Activated CD4-positive, alpha-beta memory T cell treated with anti-CD3 and anti-CD28 coated beads, Interleukin-2, amount 10 ng/mL, durations not matched to agents 7 days and 5 days (primary cell): ENCODE results near the gene DNAJB4. TPM values are rescaled to one million over a fixed set of nuclear protein-coding genes. Genes with fewer than 3 reads are reported as not detected.

Experiments
- CTCF ChIA-PET: fragments of 350-600 bp; sonication (Branson Sonifier 250); formaldehyde crosslinking; loops from one replicate; lab custom pipeline; 2021; ENCODE audit warnings: antibody characterized with exemption, inconsistent platforms; lab: Charles Lee
- POLR2A ChIA-PET: fragments of 350-600 bp; sonication (Branson Sonifier 250); formaldehyde crosslinking; loops from one replicate; lab custom pipeline; 2021; ENCODE audit warnings: antibody characterized with exemption; lab: Charles Lee
- DNase-seq: peaks from one replicate; pipeline ENCODE4 v3.0.0-alpha.2; 2020
- H3K27ac Mint-ChIP-seq: one replicate; pipeline ENCODE4 v1.8.0; 2021; ENCODE audit warnings: mild to moderate bottlenecking, mixed read lengths
- H3K27me3 Mint-ChIP-seq: one replicate; pipeline ENCODE4 v1.8.0; 2021; ENCODE audit warnings: mixed read lengths
- H3K36me3 Mint-ChIP-seq: one replicate; pipeline ENCODE4 v1.8.0; 2021; ENCODE audit warnings: low read depth, mixed read lengths
- H3K4me1 Mint-ChIP-seq: one replicate; pipeline ENCODE4 v1.8.0; 2021; ENCODE audit warnings: mixed read lengths
- H3K4me3 Mint-ChIP-seq: one replicate; pipeline ENCODE4 v1.8.0; 2021; ENCODE audit warnings: mild to moderate bottlenecking, mixed read lengths
- H3K9me3 Mint-ChIP-seq: one replicate; pipeline ENCODE4 v1.8.0; 2021; ENCODE audit warnings: mixed read lengths
- total RNA-seq, 2 experiments: library from RNA; stranded (reverse); gene quantifications; one replicate each; pipeline ENCODE4 v1.2.3, GENCODE V29; 2021

Gene DNAJB4
- total RNA-seq, 2 experiments from 2014 or later, result 12.9 to 16.2 TPM

- H3K36me3 Mint-ChIP-seq, result no peaks in the 10 kb centered on the region
- ChIA-PET CTCF (interaction anchor here (0.7 kb wide), 1 partner anchor 66 kb away, joined by 3 read pairs; the partner anchor contains the start of gene FUBP1), POLR2A (interaction anchor here (4.0 kb wide), 1 partner anchor 40 kb away, joined by 18 read pairs; the partner anchor contains the start of gene DNAJB4)
- no peaks in the 10 kb centered on the region for H3K9me3 Mint-ChIP-seq
- H3K27ac Mint-ChIP-seq, result no peak overlapping the region
- H3K4me3 Mint-ChIP-seq, result peak overlapping the region; percentile 70
- H3K27me3 Mint-ChIP-seq, result peaks cover 42% of the 10 kb centered on the region
- peaks cover 28% of the 10 kb centered on the region for H3K4me1 Mint-ChIP-seq
- no peak for DNase-seq
Observed at GRCh38 chr1:78044796-78045562, 40.2 kb downstream of the DNAJB4 start.

GRCh38 chr1:78045563-78045925 lies 40.8 kb downstream of the DNAJB4 start:
- CTCF ChIA-PET, result interaction anchor here (0.7 kb wide), 1 partner anchor 67 kb away, joined by 3 read pairs; the partner anchor contains the start of gene FUBP1

DNA sequence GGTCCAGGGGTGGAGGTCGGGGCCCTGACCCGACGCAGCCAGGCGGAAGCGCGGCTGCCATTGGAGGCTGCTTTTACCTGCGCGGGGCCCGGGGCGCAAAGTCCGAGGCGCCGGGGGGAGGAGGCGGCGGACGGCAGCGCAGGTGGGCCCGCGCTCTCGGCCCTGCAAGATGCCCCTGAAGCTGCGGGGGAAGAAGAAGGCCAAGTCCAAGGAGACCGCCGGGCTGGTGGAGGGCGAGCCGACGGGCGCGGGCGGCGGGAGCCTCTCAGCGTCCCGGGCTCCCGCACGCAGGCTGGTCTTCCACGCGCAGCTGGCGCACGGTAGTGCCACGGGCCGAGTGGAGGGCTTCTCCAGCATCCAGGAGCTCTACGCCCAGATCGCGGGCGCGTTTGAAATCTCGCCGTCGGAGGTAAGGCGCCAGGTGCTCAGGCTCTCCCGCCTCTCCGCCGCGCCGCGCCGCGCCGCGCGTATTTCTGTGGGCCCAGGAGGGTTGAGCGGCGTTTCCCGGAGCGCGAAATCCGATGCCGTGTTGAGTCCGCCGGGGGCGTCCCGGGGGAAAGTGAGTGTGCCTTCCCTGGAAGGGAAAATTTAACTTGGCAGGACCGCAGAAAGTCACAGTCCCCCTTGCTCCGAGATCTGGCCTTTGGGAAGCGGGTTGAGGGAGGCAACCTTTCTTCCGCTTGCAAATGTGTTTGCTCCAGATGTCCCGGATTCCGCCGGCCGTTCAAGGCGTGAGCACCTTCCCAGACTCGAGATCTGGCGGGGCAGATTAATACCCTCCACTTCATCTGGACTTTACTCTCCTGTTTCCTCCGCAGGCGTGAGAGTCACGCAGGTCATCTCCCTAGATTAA lies 41.4 kb downstream of the DNAJB4 start, which contains the start of gene GIPC2:
TSS of gene GIPC2 (plus strand) at position 41 of the 853 bp plus-strand sequence. CDS start at position 170, 129 bp downstream.
- no peak for DNase-seq
- Mint-ChIP-seq H3K4me3 (peak within 1 kb of the TSS; percentile 70), H3K9me3 (no peaks in the 10 kb centered on the region), H3K27ac (no peak within 1 kb of the TSS), H3K36me3 (no peaks in the 10 kb centered on the region), H3K27me3 (peaks cover 42% of the 10 kb centered on the region), H3K4me1 (peaks cover 22% of the 10 kb centered on the region)
- ChIA-PET POLR2A (interaction anchor here (0.6 to 4.0 kb wide), 3 partner anchors 41 to 455 kb away, joined by 3 to 18 read pairs (median 3); partner anchors contain the start of genes DNAJB4 and FUBP1), CTCF (interaction anchor here (1.4 kb wide), 1 partner anchor 68 kb away, joined by 5 read pairs; no protein-coding TSS in a partner anchor)

More at GRCh38 chr1:78045563-78045925, 40.8 kb downstream of the DNAJB4 start:
- Mint-ChIP-seq H3K36me3 (no peaks in the 10 kb centered on the region), H3K27ac (no peak overlapping the region), H3K27me3 (peaks cover 42% of the 10 kb centered on the region), H3K4me3 (peak overlapping the region; percentile 70), H3K9me3 (no peaks in the 10 kb centered on the region), H3K4me1 (peaks cover 25% of the 10 kb centered on the region)
- POLR2A ChIA-PET, result interaction anchor here (4.0 kb wide), 1 partner anchor 41 kb away, joined by 18 read pairs; the partner anchor contains the start of gene DNAJB4
- no peak for DNase-seq

GRCh38 chr1:78047106-78047505 lies 42.4 kb downstream of the DNAJB4 start:
- ChIA-PET POLR2A (interaction anchor here (0.6 to 4.0 kb wide), 3 partner anchors 42 to 454 kb away, joined by 3 to 18 read pairs (median 3); partner anchors contain the start of genes DNAJB4 and FUBP1), CTCF (interaction anchor here (1.2 to 1.4 kb wide), 3 partner anchors 12 to 68 kb away, joined by 3 to 5 read pairs (median 3); no protein-coding TSS in a partner anchor)
- H3K9me3 Mint-ChIP-seq, result no peaks in the 10 kb centered on the region
- no peak for DNase-seq
- H3K27ac Mint-ChIP-seq, result no peak overlapping the region
- no peaks in the 10 kb centered on the region for H3K36me3 Mint-ChIP-seq
- H3K4me3 Mint-ChIP-seq, result peak overlapping the region; percentile 70
- H3K27me3 Mint-ChIP-seq, result peaks cover 46% of the 10 kb centered on the region
- H3K4me1 Mint-ChIP-seq, result peaks cover 22% of the 10 kb centered on the region

DNA sequence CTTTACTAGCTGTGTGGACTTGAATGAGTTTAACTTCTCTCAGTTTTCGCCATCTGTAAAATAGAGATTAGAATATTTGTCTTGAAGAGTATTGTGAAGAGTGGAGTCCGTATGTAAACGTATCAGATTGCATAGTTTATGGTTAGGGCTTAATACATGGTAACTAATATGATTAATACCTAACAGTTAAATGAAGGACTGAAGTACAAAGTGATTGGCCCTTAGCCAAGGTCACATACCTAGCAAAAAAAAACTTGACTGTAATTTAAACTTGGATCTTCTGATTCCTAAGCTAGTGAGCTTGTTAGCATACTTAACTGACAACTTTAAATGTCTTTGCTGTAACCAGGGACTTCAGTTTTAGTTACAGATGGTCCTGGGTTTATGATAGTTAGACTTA lies 42.9 kb downstream of the DNAJB4 start:
- ChIA-PET POLR2A (interaction anchor here (4.0 kb wide), 1 partner anchor 43 kb away, joined by 18 read pairs; the partner anchor contains the start of gene DNAJB4), CTCF (interaction anchor here (0.8 to 1.3 kb wide), 3 partner anchors 11 to 67 kb away, joined by 3 to 4 read pairs (median 3); no protein-coding TSS in a partner anchor)
- Mint-ChIP-seq H3K27ac (no peak overlapping the region), H3K4me3 (peak overlapping the region; percentile 27), H3K36me3 (no peaks in the 10 kb centered on the region), H3K4me1 (peaks cover 23% of the 10 kb centered on the region), H3K9me3 (no peaks in the 10 kb centered on the region), H3K27me3 (peaks cover 45% of the 10 kb centered on the region)
- no peak for DNase-seq

GRCh38 chr1:78048446-78048845 lies 43.7 kb downstream of the DNAJB4 start:
- peaks cover 39% of the 10 kb centered on the region for H3K27me3 Mint-ChIP-seq
- H3K27ac Mint-ChIP-seq, result no peak overlapping the region
- POLR2A ChIA-PET, result interaction anchor here (4.0 kb wide), 1 partner anchor 44 kb away, joined by 18 read pairs; the partner anchor contains the start of gene DNAJB4
- no peaks in the 10 kb centered on the region for H3K9me3 Mint-ChIP-seq
- no peak overlapping the region for H3K4me3 Mint-ChIP-seq
- no peaks in the 10 kb centered on the region for H3K36me3 Mint-ChIP-seq
- CTCF ChIA-PET, result interaction anchor here (1.2 to 1.3 kb wide), 2 partner anchors 11 to 13 kb away, joined by 3 read pairs; no protein-coding TSS in a partner anchor
- no peak for DNase-seq
- H3K4me1 Mint-ChIP-seq, result peaks cover 27% of the 10 kb centered on the region

GRCh38 chr1:78049396-78049795 lies 44.7 kb downstream of the DNAJB4 start:
- Mint-ChIP-seq H3K4me1 (peaks cover 27% of the 10 kb centered on the region), H3K4me3 (no peak overlapping the region), H3K27ac (no peak overlapping the region), H3K36me3 (no peaks in the 10 kb centered on the region), H3K9me3 (no peaks in the 10 kb centered on the region), H3K27me3 (peaks cover 36% of the 10 kb centered on the region)
- POLR2A ChIA-PET, result interaction anchor here (1.6 kb wide), 1 partner anchor 45 kb away, joined by 7 read pairs; the partner anchor contains the start of gene DNAJB4
- CTCF ChIA-PET, result no interaction called here
- no peak for DNase-seq

- POLR2A ChIA-PET, result no interaction called here
- Mint-ChIP-seq H3K27me3 (peaks cover 23% of the 10 kb centered on the region), H3K36me3 (peaks cover 3% of the 10 kb centered on the region), H3K9me3 (peaks cover 3% of the 10 kb centered on the region), H3K4me1 (peaks cover 17% of the 10 kb centered on the region), H3K27ac (no peak overlapping the region), H3K4me3 (no peak overlapping the region)
- DNase-seq, result no peak
- CTCF ChIA-PET, result no interaction called here
Observed at GRCh38 chr1:78051005-78051404, 46.3 kb downstream of the DNAJB4 start.

- POLR2A ChIA-PET, result no interaction called here
- CTCF ChIA-PET, result no interaction called here
- Mint-ChIP-seq H3K36me3 (peaks cover 3% of the 10 kb centered on the region), H3K27ac (no peak overlapping the region), H3K4me1 (peaks cover 9% of the 10 kb centered on the region), H3K4me3 (no peak overlapping the region), H3K9me3 (peaks cover 3% of the 10 kb centered on the region), H3K27me3 (peaks cover 16% of the 10 kb centered on the region)
- no peak for DNase-seq
Observed at GRCh38 chr1:78052685-78053405, 48.1 kb downstream of the DNAJB4 start.

DNA sequence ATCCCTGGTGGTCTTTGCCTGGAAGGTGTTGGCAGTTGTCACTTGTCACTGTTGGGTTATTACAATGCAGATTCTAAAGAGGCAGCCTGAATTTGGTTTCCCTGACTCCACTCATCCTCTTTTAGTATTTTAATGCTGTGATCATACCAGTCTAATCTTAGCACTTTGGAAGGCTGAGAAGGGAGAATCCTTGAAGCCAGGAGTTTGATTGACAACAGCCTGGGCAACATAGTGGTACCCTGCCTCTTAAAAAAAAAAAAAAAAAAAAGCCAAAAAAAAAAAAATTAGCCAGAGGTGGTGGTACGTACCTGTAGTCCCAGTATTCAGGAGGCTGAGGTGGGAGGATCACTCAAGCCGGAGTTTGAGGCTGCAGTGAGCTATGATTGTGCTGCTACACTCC lies 48.8 kb downstream of the DNAJB4 start:
- H3K4me1 Mint-ChIP-seq, result peaks cover 9% of the 10 kb centered on the region
- peaks cover 3% of the 10 kb centered on the region for H3K36me3 Mint-ChIP-seq
- H3K9me3 Mint-ChIP-seq, result peaks cover 3% of the 10 kb centered on the region
- H3K27me3 Mint-ChIP-seq, result peaks cover 14% of the 10 kb centered on the region
- ChIA-PET POLR2A (no interaction called here), CTCF (no interaction called here)
- H3K27ac Mint-ChIP-seq, result no peak overlapping the region
- no peak for DNase-seq
- H3K4me3 Mint-ChIP-seq, result no peak overlapping the region

DNA sequence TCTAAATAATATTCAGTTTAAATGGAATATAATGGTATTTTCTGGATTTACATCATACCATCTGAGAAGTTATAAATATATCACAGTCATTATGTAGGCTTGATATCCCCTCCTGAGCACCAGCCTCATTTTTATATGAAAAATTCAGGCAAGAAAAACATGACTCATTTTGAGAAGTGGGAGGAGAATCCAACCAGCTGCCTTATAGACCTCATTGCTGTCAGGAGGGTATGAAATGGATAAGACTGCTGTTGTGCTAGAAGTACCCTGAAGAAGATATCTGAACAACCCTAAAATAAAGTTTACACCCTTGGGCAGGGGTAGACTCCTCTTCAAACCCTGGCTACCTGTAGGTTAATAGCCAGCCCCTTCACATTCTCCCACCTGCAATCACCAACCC lies 49.8 kb downstream of the DNAJB4 start:
- no peak overlapping the region for H3K4me3 Mint-ChIP-seq
- ChIA-PET CTCF (no interaction called here), POLR2A (no interaction called here)
- H3K9me3 Mint-ChIP-seq, result peaks cover 3% of the 10 kb centered on the region
- H3K27me3 Mint-ChIP-seq, result peaks cover 12% of the 10 kb centered on the region
- H3K36me3 Mint-ChIP-seq, result peaks cover 3% of the 10 kb centered on the region
- peaks cover 7% of the 10 kb centered on the region for H3K4me1 Mint-ChIP-seq
- no peak overlapping the region for H3K27ac Mint-ChIP-seq
- DNase-seq, result no peak

DNA sequence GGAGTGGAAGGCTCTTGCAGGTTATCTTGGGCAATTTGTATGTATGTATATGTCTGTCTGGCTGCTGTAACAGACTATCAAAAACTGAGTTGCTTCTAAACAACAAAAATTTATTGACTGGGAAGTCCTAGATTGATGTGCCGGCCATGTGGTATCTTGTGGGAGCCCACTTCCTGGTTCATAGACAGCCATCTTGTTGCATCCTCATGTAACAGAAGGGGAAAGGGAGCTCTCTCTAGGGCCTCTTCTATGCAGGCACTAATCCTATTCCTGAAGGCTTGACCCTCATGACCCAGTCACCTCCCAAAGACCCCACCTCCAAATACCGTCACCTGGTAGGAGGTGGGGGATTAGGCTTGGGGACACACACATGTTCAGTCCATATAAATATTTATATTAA lies 50.2 kb downstream of the DNAJB4 start:
- Mint-ChIP-seq H3K4me1 (peaks cover 7% of the 10 kb centered on the region), H3K27ac (no peak overlapping the region), H3K4me3 (no peak overlapping the region), H3K27me3 (peaks cover 12% of the 10 kb centered on the region), H3K9me3 (peaks cover 3% of the 10 kb centered on the region), H3K36me3 (peaks cover 3% of the 10 kb centered on the region)
- ChIA-PET CTCF (no interaction called here), POLR2A (interaction anchor here (0.6 kb wide), 1 partner anchor 76 kb away, joined by 3 read pairs; the partner anchor contains the start of gene FUBP1)
- DNase-seq, result no peak
